ENCODE data around the gene ANKH. TPM values are rescaled to one million over a fixed set of nuclear protein-coding genes. Genes with fewer than 3 reads are reported as not detected.
"Not testable (repeated sequence)": the region's sequence is repeated elsewhere in the genome, so short reads cannot be mapped to it uniquely, and the experiment has no call there.

The ANKH gene
- total RNA-seq, 1 donor from 2014 or later, result 35.8 TPM

- no peak for DNase-seq
These were observed 45.6 kb downstream of the ANKH start for GRCh38 chr5:14825977-14826376.

DNA sequence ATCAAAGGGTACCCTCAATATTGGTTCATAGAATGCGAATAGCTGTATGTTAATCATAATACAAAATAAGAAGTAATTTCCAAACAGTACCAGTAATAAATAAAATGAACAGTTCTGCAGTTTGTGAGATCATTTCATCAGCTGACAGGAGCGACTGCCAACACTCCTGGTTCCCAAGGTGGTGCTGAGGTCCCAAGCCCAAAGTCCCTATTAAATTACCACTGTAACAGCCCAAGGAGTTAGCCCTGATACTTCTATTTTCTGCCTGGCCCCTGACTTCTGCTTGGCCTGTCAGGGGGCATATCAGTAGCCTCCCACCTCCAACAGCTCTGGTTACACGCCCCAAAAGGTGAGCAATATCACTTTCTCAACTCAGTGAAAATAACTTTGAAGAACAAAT lies 47.1 kb downstream of the ANKH start:
- no peak for DNase-seq

DNA sequence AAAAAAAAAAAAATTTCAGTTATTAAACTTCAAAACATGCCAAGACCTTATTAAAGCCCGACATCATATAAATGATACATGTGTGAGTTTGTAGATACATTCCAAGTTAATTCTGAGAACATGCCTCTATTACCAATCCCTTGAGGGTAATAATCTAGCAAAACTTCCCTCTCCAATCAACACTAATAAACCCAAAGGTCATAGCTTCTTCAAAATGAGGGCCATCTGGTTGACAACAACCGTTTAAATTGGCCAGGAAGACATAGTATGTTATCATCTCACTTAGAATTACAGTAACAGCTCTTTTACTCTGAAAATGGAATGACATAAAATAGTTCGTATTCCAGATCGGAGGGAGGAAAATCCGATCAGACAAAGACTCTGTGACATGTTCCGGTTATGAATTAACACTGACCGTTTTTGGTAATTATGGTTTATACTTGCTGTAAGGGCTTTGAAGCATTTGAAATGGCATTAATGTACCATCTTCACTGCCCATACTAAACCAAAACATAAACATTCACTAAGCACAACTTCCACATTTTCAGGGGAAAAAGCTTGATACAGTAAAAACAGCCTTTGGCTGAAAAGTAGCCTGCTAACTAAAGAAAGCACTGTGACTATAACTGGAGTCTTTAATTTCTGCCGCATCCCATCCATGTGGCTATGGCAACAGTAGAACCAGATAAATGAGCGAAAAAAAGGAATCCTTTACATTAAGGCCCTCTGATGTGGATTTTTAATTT lies 50.3 kb downstream of the ANKH start:
- DNase-seq, result peak; percentile 14

DNA sequence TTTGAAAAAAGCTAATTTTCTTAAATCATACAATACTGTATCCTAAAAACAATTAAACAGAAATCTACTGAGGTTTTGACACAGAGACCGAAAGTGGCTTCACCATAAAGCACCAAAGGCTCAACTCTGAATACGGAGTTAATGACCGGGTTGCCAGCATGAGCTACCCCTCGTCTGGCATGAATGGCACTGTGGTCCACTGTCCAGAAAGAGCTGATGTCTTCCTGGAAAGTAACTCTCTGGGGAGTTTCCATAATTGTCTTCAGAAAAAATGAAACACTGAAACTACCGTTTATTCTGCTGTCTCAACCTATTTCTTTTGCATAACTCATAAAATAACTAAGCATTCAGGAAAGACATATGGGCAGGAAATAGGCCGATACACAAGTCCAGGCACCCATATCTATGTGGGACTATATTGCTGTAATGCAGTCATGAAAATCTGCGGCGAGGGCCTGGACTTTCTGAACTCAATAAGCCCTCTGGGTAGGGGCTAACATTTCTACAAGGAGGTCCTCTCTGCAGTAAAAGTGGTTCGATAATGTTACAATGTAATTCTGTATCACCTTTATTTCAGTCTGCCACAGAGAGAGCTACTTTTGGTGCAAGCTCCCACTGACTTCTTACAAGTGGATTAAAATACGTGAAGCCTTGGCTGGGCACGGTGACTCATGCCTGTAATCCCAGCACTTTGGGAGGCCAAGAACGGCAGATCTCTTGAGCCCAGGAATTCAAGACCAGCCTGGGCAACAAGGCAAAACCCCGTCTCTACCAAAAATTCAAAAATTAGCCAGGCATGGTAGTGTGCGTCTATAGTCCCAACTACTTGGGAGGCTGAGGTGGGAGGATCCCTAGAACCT lies 52.4 kb downstream of the ANKH start:
- no peak for DNase-seq

- not testable (repeated sequence) for DNase-seq
These were observed 53.8 kb downstream of the ANKH start for GRCh38 chr5:14817762-14818136.

DNA sequence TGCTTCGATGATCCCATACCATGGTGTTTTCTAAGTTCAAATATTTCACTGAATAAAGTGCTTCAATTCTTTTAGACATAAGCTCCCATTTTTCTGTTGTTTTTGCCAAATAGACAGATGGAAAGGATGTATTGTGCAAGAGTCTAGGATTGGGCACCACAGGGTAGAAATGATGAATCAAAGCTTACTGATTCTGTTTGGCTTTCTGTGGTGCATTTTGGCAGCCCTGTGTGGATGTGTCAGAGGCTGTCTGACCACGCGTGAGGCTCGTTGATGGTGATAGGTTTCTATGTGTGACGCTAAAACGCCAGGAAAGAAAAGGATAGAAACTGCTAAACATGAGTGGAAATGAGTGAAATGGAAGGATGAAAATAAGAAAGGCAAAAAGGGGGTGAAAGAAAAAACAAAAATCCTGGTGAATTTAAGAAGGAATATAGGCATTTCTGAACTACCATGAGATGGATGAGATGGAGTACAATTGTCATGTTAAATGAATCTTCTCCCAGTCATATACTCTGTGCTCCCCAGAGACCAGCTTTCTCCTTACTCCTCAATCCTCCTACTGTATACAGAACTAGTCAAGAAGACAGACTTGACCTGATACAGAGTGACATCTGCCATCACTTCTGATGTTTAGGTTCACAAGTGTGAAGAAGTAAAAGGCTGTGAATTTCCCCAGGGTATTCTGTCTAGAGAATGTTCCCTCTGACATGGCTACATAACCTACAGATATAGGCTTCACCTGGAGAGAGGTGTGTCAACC lies 54.4 kb downstream of the ANKH start:
- no peak for DNase-seq

DNA sequence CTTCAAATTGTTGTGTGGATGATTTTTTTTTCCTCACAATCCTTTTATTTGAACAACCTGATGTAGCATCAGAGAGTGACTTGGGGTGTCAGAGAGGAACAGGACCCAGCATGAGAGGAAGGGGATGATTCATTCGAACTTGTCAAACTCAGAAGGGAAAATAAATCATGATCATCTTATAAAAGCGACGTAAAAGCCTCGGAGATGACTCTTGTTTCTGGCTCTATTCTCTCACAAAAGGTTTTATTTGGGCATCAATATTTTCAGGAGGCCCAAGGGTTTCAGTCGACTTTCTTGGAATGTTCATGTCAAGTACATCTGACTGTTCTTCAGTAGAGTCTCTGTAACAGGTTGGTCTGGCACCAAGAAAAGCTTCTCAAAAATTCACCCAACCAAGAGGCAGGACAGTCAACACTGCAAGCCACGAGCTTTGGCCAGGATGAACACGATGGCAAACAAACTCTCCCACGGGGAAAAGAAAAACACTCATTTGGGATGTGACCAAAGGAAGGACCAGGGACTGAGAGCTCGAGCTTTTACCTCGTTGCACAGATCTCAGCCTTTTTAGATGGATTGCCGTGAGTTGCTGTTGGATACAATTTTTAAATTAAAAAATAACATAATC lies 55.1 kb downstream of the ANKH start:
- DNase-seq, result no peak

GRCh38 chr5:14813747-14814146 lies 57.8 kb downstream of the ANKH start:
- no peak for DNase-seq

DNA sequence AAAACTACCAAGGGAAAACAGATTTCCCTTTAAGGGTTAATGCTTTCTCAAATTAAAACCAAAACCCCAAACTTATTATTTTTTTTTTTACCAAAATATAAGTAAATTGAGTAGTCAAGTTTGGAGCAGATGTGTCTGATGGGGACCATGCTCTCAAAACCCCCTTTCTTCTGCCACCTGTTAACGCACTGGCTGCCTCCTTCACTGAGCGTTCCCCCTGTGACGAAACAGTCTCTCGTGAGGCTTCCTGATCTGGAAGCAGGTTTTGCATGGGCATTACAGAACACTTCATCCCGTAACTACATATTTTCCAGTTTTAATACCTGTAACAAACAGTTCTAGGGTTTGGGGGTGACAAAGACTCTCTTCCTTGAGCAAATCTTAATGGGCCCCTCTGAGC lies 59.4 kb downstream of the ANKH start:
- DNase-seq, result no peak

DNA sequence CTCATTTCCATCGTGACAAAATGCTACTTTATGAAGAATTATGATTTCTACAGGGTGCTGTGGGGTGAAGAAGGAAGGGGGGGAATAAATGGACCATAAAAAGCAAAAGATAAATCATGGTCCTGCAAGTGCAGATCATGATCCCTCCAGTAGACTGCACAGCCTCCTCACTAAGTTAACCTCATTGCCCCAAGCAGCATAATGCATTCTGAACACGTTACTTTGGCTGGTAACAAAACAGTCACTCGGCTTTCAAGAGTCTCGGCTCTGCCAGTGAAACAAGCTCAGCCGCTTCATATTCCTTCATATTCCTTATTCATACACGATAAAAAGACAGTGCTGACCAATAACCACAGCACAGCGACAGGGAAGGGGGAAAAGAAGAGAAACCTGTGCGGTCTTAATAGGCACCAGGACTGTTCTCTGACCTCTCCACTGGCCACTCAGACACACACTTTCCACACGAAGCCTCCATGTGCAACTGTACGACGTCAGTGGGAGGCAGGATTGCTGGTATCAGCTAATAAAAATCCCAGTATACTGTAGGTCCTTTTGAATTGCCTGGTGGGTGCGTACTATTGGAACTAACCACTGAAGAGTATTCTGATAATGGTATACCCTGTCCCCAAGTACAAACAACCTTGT lies 60.5 kb downstream of the ANKH start:
- no peak for DNase-seq

DNA sequence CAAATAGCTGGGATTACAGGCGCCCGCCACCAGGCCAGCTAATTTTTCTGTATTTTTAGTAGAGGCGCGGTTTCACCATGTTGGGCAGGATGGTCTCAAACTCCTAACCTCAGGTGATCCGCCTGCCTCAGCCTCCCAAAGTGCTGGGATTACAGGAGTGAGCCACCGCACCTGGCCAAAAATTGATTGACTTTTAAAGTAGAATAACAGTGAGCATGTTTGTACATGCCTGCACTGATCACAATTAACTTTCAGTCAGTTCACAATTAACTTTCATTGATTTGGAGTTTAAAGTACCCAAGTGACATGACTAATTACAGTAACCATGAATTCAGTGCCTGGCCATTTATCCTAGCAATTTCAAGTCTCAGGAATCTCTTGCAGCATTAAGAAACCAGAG lies 61.3 kb downstream of the ANKH start:
- DNase-seq, result no peak

GRCh38 chr5:14809369-14810155 lies 62.0 kb downstream of the ANKH start:
- peak; percentile 24 for DNase-seq

DNA sequence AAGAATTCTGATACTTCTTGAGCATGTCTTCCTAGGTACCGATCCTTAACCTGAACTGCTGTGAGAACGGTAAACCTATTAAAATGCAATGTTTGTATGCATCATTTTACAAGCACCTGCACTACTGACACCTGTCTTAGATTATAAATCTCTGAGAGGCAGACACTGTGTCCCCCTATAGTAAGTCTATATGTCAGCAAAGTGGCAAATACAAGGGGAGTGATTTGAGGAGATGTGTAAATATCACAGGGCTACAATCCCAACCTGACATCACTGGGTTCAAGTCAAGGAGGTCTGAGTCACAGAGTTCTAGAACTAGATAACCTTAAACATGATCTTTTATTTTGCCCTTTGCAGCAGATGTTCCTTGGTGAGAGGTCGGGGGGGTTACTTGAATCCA lies 64.1 kb downstream of the ANKH start:
- DNase-seq, result no peak

GRCh38 chr5:14806456-14806855 lies 65.1 kb downstream of the ANKH start:
- peak; percentile 13 for DNase-seq

GRCh38 chr5:14802541-14802940 lies 69.0 kb downstream of the ANKH start:
- DNase-seq, result no peak

GRCh38 chr5:14801792-14802191 lies 69.8 kb downstream of the ANKH start:
- DNase-seq, result no peak

DNA sequence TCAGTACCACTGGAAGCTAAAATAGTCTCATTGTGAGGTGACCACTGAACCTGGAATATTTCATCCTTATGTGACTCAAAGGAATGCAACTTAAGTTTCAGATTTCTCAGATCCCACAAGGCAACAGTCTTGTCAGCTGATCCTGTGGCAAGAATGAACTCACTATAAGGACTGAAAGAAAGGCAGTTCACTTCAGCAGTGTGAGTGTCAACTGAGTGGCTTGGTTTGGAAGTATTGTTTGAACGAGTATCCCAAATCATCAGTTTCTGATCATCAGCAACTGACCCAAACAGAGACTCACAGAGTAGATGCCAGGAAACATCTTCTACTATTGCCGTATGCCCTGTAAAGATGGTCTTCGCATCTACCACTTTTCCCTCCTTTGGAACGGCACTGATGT lies 74.2 kb downstream of the ANKH start:
- not testable (repeated sequence) for DNase-seq

DNA sequence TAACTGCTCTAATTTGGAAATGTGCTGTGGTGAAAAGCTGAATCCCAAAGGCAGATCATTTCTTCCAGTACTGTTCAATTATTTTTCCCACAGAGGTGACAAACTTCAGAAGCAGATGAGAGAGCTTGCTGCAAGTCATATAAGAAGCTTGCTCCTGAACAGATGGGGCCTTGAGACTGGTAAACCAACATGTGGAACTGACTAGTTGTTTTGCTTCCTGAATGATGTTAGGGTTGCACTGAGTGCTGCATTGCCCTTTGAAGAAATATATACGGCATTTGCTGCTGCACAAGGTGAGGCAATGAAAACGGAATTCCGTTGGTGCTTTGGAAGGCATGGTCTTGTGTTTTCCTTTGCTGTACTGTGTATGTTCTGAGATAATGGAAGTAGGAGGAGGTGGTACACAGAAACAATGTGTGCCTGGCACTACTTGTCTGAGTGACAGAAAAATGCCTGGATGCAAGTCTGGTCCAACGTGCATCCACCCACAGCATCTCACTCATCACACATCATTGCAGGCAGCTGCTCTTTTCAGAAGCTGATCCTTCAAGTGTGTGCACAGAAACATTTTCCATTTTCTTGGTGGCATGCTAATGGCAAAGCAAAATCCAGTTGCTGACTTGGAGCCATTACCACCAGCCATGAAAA lies 76.9 kb downstream of the ANKH start:
- DNase-seq, result no peak

DNA sequence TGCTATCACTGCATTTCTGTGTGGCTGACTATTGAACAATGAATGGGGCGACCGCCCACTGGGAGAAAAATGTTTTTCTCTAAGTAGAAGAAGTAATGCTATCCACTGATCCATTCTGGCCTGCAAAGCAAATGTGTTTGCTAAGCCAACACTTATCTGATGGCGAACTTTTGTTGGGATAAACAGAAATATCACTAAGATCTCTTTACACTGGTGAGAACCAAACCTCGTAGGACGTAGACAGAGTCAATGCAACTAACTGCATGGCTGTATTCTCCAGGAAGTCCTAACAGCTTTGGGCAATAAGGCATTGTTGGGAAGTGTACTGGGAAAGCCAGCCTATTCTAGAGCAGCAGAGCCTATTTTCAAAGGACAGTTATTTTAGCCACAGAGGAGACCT lies 77.7 kb downstream of the ANKH start:
- DNase-seq, result no peak

DNA sequence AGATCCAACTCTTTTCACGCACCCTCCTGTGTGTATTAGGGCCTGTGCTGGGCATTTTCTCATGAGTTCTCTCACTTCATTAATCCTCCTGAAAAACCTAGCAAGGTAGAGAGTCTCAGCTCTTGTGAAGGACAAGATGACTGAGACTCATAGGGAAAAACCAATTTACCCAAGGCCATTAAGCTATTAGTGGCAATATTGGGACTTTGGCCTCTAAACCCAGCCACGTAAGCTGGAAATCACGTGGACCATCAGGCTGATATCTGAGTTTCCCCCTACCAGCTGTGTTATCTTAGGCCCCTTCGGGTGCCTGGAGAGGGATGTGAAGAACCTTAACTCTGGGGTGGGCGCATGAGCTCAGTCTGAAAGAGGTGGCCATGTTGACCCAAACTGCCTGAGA lies 80.7 kb downstream of the ANKH start:
- no peak for DNase-seq

- DNase-seq, result no peak
These were observed 81.4 kb downstream of the ANKH start for GRCh38 chr5:14790220-14790619.
